Activated CD8-positive, alpha-beta memory T cell treated with anti-CD3 and anti-CD28 coated beads, Interleukin-2, amount 50 U/mL, for 4 hours (primary cell): ENCODE measurements around the gene FAM83F.

Experiments
- DNase-seq: peaks from one replicate; pipeline ENCODE4 v3.0.0-alpha.2; 2020

Gene FAM83F

GRCh38 chr22:40076702-40077645 lies 82.2 kb downstream of the FAM83F start:
- no peak for DNase-seq

DNA sequence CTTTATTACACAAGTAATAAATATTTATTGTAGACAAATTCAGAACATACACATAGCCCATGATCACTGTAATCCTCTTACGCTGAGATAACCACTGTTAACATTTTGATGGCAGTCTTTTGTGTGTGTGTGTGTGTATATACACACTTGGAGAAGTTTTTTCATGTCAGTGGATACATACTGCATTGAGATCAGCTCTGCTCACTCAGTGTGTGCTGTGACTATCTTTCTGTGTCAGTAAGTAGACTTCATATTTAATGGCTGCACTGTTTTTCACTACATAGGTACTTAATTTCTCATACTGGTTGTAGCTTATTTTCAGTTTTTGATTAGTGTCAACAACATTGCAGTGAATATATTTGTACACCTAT lies 82.9 kb downstream of the FAM83F start:
- no peak for DNase-seq

GRCh38 chr22:40081662-40082061 lies 86.9 kb downstream of the FAM83F start:
- DNase-seq: no peak

- no peak for DNase-seq
Measured at GRCh38 chr22:40082184-40082583, 87.4 kb downstream of the FAM83F start.

GRCh38 chr22:40083794-40084193 lies 89.0 kb downstream of the FAM83F start:
- DNase-seq: no peak

- DNase-seq: no peak
Measured at GRCh38 chr22:40084246-40084645, 89.5 kb downstream of the FAM83F start.

- DNase-seq: no peak
Measured at GRCh38 chr22:40088818-40089217, 94.1 kb downstream of the FAM83F start.
